Measurements from ENCODE around the gene GIGYF1. TPM values are rescaled to one million over a fixed set of nuclear protein-coding genes. Genes with fewer than 3 reads are reported as not detected.
A peak's percentile ranks its signal among the peaks of the same experiment; 100 is the strongest.
"Not testable (repeated sequence)": the region's sequence is repeated elsewhere in the genome, so short reads cannot be mapped to it uniquely, and the experiment has no call there.

The GIGYF1 gene
- total RNA-seq, 3 donors from 2014 or later, result 34.6 to 49.8 (median 48.1) TPM

GRCh38 chr7:100731937-100732636 is 38.0 kb upstream of the GIGYF1 start:
- no peak for TF ChIP-seq CTCF (IDR thresholded peaks at IDR 0.05)
- DNase-seq, result no peak

GRCh38 chr7:100730136-100730800 is 36.2 kb upstream of the GIGYF1 start:
- no peak for ATAC-seq
- intact Hi-C loops (cut with DNase I, micrococcal nuclease), result no loop called here
- no peaks in the 10 kb centered on the region for H3K36me3 ChIP-seq (ENCODE audit: low read depth)
- H3K9me3 ChIP-seq, result no peaks in the 10 kb centered on the region
- H3K4me3 ChIP-seq, result no peak overlapping the region
- DNase-seq, result no peak
- peaks cover 4% of the 10 kb centered on the region for H3K4me1 ChIP-seq (ENCODE audit: low read depth)
- no peak for TF ChIP-seq CTCF (IDR thresholded peaks at IDR 0.05)

More at GRCh38 chr7:100731937-100732636, 38.0 kb upstream of the GIGYF1 start:
- no peak overlapping the region for H3K4me3 ChIP-seq
- H3K4me1 ChIP-seq (ENCODE audit: low read depth), result no peaks in the 10 kb centered on the region
- ATAC-seq, result no peak
- H3K9me3 ChIP-seq, result no peaks in the 10 kb centered on the region
- intact Hi-C loops (cut with DNase I, micrococcal nuclease), result no loop called here
- no peaks in the 10 kb centered on the region for H3K36me3 ChIP-seq (ENCODE audit: low read depth)

GRCh38 chr7:100728196-100728595 is 34.1 kb upstream of the GIGYF1 start:
- no peak for TF ChIP-seq CTCF (IDR thresholded peaks at IDR 0.05)
- Histone ChIP-seq H3K36me3 (ENCODE audit: low read depth) (no peaks in the 10 kb centered on the region), H3K4me3 (no peak overlapping the region), H3K4me1 (ENCODE audit: low read depth) (peaks cover 7% of the 10 kb centered on the region), H3K9me3 (no peaks in the 10 kb centered on the region)
- DNase-seq (no peak), ATAC-seq (no peak)
- intact Hi-C loops (cut with DNase I, micrococcal nuclease), result no loop called here

- H3K36me3 ChIP-seq (ENCODE audit: low read depth), result no peaks in the 10 kb centered on the region
- ATAC-seq (no peak), DNase-seq (peak in 1 of 3 donors; percentile 13)
- TF ChIP-seq CTCF (IDR thresholded peaks at IDR 0.05), result no peak
- no peak overlapping the region for H3K4me3 ChIP-seq
- no peaks in the 10 kb centered on the region for H3K9me3 ChIP-seq
- H3K4me1 ChIP-seq (ENCODE audit: low read depth), result peaks cover 7% of the 10 kb centered on the region
- intact Hi-C loops (cut with DNase I, micrococcal nuclease), result no loop called here
Measured at GRCh38 chr7:100726996-100727761, 33.1 kb upstream of the GIGYF1 start.

- H3K36me3 ChIP-seq (ENCODE audit: low read depth); H3K4me3 ChIP-seq; H3K9me3 ChIP-seq; DNase-seq; ATAC-seq; intact Hi-C loops (cut with DNase I, micrococcal nuclease): not testable (repeated sequence)
- peaks cover 14% of the 10 kb centered on the region for H3K4me1 ChIP-seq (ENCODE audit: low read depth)
Measured at GRCh38 chr7:100724364-100724763, 30.3 kb upstream of the GIGYF1 start.
